NCI-H2196 (cell line): ENCODE results near the gene KLHDC4.
"Not testable (repeated sequence)": the region's sequence is repeated elsewhere in the genome, so short reads cannot be mapped to it uniquely, and the experiment has no call there.

Experiments used
- DNase-seq: peaks from one replicate; lab custom pipeline; 2025; ENCODE audit not compliant: unreplicated experiment; lab: John Stamatoyannopoulos, UW

KLHDC4 gene

GRCh38 chr16:87788730-87789436 lies 23.1 kb upstream of the KLHDC4 start:
- not testable (repeated sequence) for DNase-seq

GRCh38 chr16:87787451-87788091 lies 21.8 kb upstream of the KLHDC4 start:
- DNase-seq, result not testable (repeated sequence)

GRCh38 chr16:87784812-87785211 lies 19.0 kb upstream of the KLHDC4 start:
- DNase-seq, result no peak

GRCh38 chr16:87782033-87782432 lies 16.2 kb upstream of the KLHDC4 start:
- DNase-seq, result no peak

- DNase-seq, result no peak
These were observed 14.7 kb upstream of the KLHDC4 start for GRCh38 chr16:87780385-87780989.

- DNase-seq, result peak; percentile 83
These were observed 13.2 kb upstream of the KLHDC4 start for GRCh38 chr16:87778830-87779579.

- DNase-seq, result no peak
These were observed 12.7 kb upstream of the KLHDC4 start for GRCh38 chr16:87778476-87778829.

- DNase-seq, result not testable (repeated sequence)
These were observed 8.1 kb upstream of the KLHDC4 start for GRCh38 chr16:87773836-87774235.

- not testable (repeated sequence) for DNase-seq
These were observed 1.7 kb upstream of the KLHDC4 start for GRCh38 chr16:87767456-87767855.

- DNase-seq, result no peak
These were observed 655 bp upstream of the KLHDC4 start for GRCh38 chr16:87766485-87766797.

GRCh38 chr16:87765473-87765775 lies 362 bp downstream of the KLHDC4 start:
- no peak for DNase-seq

GRCh38 chr16:87764600-87765472 lies 950 bp downstream of the KLHDC4 start:
- DNase-seq, result no peak

GRCh38 chr16:87762620-87763019 lies 3.2 kb downstream of the KLHDC4 start:
- no peak for DNase-seq

GRCh38 chr16:87762071-87762571 lies 3.7 kb downstream of the KLHDC4 start:
- no peak for DNase-seq

GRCh38 chr16:87761060-87761459 lies 4.7 kb downstream of the KLHDC4 start:
- no peak for DNase-seq

GRCh38 chr16:87757841-87758426 lies 7.9 kb downstream of the KLHDC4 start:
- no peak for DNase-seq

GRCh38 chr16:87754535-87754934 lies 11.3 kb downstream of the KLHDC4 start:
- no peak for DNase-seq

GRCh38 chr16:87747626-87748414 lies 18.0 kb downstream of the KLHDC4 start:
- no peak for DNase-seq

- no peak for DNase-seq
These were observed 19.6 kb downstream of the KLHDC4 start for GRCh38 chr16:87746178-87746577.
